HG03196 (cell line): ENCODE data around the gene TENM3.

Experiments
- ATAC-seq: cut with Tn5 transposase; IDR thresholded peaks from one replicate; pipeline ENCODE4 v1.9.1; 2021; ENCODE audit not compliant: unreplicated experiment

TENM3 gene

DNA sequence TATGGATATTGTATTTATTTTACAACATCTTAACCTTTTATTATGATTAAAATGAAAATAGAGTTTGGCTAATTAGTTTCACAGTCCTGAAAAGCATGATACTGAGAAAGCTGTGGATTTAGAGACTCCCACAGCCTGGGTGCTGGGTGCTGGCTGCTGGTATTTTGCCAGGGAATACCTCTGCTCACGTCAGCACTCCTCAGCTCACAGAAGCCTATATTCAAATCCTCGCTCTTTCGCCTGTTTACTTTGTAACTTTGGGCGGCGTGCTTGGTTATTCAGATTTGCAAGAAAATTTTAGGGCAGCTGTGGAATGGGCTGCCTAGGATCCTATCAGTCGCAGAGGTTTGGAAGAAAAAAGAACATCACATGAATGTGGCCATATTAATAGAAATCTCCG lies 412.1 kb downstream of the TENM3 start:
- ATAC-seq, result no peak

DNA sequence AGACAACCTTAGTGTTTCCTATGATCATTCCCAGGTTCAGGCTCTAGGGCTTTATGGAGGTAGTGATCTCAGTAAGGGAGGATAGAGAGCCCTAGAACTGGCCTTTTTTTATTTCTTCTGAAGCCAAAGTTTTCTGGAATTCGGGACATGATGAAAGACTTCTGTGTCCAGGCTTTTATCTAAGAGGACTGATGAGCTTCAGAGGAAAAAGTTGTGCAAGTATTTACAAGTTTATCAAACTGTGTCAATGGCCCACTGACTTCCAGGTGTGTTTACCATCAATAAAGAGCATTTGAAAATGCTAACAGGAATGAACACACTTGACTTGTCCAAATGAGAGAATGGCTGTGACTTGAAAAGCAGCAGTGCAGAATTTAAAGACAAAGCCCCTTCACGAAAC lies 419.3 kb downstream of the TENM3 start:
- no peak for ATAC-seq

DNA sequence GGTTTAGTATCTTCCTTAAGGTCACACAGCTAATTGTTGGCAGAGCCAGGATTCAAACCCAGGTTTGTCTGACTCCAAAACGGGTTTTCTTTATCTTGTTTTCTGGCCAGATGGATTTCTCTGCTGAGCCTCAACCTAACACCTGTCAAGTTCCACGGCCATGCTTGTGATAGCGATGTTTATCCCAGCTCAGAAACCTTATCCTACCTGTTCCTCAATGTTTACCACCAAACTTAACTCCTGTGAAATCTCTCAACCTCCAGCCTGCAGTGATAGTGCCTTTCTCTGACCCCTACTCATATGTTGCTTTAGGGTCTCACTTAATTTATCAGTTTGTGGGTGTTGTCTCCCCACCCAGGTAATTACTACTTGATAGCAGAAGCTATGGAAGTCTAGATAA lies 428.0 kb downstream of the TENM3 start:
- no peak for ATAC-seq

DNA sequence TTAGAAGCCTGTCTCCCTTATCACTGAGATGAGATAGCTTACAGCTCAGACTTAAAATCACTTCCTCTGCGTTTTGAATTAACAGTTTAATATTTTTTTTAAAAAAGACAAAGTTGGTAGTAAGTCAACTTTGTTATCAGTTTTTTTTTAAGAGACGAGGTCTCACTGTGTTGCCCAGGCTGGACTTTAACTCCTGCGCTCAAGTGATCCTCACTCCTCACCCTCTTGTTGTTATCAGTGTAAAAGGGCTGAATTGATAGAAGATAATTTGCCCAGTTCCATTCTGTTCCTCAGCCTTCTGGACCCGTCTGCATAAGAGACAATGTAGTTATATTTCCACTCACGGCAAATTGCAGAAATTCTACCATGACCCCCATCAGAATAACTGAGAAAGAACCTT lies 428.5 kb downstream of the TENM3 start:
- no peak for ATAC-seq

DNA sequence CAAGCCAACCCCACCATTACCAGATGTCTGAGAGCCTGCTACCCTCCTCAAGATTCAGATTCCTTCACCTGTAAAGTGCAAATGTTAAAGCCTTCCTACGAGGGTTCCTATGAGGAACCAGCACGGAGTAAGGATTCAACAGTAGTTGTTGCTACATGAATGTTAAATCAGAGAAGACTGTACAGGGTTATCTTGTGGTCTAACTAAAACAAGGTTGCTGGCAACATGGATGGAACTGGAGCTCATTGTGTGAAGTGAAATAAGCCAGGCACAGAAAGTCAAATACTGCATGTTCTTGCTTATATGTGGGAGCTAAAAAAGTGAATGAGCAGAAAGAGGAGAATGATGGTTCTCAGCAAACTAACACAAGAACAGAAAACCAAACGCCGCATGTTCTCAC lies 435.4 kb downstream of the TENM3 start:
- ATAC-seq, result no peak

DNA sequence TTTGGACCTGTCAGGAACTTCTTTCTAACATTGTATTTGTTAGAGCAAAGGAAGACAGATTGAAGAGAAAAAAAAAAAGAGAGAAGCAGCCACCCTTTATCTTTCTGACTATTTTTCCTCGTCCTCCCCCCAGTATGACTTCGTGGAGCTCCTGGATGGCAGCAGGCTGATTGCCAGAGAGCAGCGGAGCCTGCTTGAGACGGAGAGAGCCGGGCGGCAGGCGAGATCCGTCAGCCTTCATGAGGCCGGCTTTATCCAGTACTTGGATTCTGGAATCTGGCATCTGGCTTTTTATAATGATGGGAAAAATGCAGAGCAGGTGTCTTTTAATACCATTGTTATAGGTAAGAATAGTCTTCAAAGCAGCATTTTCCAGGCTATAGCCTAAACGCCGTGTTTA lies 436.3 kb downstream of the TENM3 start:
- no peak for ATAC-seq

DNA sequence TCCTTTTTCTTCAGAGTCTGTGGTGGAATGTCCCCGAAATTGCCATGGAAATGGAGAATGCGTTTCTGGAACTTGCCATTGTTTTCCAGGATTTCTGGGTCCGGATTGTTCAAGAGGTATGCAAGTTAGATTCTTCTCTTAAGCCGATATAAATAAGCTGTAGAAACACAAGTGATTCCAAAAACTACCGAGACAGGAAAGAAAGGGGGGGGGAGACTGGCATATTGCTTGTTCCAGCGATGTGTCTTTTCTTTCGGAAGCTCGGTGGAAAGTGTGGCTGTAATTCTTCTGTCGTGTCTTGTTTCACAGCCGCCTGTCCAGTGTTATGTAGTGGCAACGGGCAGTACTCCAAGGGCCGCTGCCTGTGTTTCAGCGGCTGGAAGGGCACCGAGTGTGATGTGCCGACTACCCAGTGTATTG lies 437.0 kb downstream of the TENM3 start:
- no peak for ATAC-seq

DNA sequence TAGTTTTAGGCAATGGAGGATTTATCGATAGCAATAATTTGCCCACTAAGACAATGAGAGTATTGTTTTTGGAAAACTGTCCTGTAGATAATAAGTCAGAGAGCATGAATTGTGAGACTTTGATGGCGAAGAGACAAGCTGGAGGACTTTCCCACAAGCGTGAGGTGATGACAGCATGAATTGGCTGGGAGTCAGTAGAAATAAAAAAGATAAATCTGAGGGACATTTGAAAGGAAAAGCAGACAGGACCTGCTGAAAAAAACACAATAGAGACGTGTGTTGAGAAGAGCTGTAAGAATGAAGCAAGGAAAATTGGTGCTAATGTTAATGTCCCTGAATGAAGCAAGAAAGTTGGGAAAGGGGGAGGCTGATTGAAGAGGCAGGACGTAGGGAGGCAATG lies 440.5 kb downstream of the TENM3 start:
- ATAC-seq, result no peak

DNA sequence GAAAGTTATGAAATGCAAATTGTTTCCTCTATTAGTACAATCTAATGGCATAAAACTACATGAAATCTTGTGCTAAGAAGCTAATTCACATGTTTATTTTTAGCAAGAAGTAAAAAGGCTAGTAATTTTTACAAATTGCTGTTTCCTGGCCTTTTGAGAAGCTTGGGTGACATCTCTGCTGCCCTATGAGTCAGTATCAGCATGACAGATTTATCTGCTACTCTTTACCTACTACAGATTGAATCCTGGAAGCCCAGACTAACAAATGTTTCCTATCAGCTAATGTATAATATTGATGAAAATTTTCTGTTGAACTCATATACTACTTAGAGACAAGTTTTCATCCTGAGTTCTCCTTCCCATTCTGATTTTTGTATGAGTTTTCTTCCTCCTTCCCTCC lies 441.6 kb downstream of the TENM3 start:
- no peak for ATAC-seq

DNA sequence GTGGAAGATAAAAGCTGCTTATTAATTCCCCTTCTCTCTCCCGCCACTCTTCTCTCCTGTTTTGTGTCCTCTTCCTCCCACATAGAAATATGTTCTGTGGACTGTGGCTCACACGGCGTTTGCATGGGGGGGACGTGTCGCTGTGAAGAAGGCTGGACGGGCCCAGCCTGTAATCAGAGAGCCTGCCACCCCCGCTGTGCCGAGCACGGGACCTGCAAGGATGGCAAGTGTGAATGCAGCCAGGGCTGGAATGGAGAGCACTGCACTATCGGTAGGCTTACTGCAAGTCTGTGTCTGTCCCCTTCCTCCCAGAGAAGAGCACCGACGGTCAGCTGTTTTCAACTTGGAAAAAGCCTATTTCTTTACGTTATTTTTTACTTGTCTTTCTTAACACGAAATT lies 444.9 kb downstream of the TENM3 start:
- no peak for ATAC-seq

DNA sequence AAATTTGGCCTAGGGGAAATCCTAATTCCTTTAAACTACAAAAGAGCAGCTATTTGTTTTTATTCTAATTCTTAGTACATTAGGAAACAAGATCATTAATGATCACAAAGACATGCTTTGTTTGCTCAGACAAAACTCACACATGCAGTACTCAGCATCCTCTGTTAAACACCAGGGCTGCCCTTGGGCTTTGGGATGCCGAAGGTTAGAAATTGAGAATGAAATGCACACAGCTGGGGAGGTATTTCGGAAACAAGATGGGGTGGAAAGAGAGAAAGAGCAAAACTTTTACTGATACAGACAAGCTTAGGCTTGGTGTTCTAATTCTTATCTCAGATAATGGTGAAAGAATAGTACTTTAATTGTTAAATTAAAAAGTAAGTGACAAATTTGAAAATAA lies 451.3 kb downstream of the TENM3 start:
- ATAC-seq, result no peak

DNA sequence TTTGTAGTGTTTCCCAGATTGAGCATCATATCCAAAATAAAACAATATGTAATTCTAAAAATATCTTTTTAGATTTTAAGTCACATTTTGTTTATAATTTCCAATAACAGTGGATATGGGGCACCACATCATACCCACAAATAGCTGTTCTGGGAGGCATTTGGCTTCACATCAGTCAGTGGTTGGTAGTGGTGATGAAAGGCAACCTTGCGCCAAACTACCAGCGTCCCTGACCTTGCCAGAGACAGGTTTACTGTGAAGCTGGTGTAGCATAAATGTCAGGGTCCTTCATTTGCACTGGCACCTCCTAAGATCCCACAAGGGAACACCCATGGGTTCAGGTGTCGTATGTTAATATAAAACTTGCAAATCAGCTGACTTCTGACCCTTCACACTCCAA lies 451.8 kb downstream of the TENM3 start:
- ATAC-seq, result no peak

DNA sequence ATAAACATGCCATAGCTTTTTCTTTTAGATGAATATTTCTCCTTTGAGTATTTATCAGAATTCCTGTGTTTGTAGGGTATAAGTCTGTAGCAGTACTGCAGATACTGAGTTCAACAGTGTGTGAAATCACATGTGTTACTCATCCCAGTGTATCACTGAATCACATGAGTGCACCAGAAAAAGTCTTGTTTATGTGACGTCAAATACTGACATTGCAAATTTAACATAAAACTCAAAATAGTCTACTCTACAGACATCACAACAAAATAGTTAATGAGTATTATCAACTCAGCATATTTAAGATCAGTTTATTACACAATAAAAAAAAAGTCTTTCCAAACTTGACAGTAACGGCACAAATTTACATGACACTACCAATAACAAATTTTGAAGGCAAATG lies 452.6 kb downstream of the TENM3 start:
- ATAC-seq, result no peak

DNA sequence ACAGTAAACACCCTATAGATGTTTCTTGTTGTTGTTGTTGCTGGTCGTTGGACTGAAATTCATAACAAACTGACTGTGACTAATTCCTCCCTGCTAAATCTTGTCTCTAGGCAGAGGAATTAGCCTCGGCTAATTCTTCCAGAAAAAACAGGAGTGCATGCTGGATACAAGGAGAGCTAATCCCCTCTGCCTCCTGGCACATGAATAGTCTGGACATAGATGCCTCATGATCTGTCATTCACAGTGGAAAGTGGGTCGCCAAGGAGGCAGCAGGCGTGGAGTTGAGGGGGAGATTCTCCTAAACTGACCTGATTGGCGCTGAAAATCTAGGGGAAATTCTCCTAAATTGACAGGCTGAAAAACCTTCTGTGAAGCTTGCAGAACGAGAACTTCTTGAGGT lies 453.9 kb downstream of the TENM3 start:
- ATAC-seq, result no peak

DNA sequence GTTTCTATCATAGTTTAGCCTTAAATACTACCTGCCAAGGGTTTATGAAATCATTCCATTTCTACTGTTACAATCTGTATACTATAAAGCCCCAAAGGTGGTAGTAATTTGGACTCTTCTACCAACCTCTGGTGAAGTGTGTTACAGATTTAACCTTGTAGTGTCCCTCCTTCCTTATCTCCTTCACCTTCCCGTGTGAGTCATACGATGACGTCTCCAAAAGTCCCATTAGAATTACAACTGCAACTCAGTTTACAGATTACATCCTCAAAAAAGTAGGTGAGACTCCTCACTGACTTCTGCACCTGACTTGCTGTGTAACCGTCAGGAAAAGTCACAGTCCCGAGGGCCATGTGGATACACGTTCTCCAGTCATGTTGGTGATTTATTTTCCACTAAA lies 455.0 kb downstream of the TENM3 start:
- no peak for ATAC-seq

DNA sequence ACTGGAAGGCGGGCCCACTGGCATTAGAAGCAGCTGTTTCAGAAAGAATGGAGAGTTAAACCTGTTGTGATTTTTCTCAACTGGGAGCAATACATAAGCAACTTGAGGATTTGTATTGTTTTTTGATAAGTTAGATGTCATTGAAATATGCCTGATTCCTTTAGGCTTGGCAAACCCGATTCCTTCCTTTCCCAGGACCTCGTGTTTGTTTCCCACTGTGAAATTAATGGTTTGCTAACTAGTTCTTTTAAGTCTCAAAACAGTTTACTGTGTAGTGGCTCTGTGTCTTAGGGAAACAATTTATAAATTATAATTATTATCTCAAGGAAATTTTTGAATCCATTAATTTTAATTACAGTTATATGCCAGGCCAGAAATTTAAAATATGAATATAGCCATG lies 456.0 kb downstream of the TENM3 start:
- no peak for ATAC-seq

DNA sequence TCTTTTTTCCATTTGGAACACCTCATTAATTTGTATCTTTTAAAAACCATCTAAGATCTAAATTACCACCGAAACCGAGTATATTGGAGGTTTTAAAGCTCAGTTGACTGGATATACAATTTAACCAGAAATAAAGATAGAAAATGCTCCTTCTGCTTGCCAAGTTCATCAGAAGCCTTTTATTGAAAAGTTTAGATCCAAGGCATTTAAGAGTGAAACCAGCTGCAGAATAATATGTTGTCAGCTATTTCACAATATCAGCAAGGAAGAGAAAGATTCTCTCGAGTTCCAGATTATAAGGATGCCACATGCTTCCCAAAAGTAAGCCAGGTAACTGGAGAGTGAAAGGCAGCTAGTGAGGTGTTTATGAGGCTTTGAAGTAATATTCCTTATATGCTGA lies 456.6 kb downstream of the TENM3 start:
- no peak for ATAC-seq

DNA sequence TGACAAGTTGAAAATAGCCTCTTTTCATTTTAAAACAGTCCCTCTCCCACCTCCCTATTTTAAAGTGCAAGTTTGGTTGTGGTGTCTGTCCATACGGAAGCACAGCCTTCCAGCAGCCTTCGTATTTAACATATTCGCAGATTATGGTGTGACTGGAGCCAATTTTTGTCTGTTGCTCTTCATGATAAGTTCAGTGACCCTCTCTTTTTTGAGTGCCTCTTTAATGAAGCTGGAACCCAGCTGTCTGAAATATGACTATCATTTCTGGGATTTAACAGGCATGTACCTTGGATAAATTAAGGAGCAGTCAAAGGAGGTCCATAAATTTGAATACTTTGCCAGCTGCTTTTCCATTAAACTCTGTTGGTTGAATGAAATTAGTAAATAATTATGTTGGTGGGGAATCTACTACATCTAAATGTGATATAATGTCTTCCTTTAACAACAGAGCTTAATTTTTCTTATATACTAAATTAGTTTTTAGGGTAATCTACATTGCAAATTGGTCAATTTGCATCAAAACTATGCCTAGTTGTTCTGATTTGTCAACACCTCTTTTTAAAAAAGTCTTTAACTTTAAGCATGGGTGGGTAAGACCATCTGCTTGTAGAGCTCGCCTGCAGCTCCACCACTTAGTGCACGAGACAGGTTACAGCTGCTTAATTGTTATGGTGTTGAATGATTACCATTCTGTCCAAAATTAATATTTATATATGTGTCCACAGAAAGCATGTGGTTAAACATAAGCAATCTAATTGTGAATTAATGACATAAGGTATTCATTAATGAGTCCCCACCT lies 457.4 kb downstream of the TENM3 start:
- no peak for ATAC-seq

DNA sequence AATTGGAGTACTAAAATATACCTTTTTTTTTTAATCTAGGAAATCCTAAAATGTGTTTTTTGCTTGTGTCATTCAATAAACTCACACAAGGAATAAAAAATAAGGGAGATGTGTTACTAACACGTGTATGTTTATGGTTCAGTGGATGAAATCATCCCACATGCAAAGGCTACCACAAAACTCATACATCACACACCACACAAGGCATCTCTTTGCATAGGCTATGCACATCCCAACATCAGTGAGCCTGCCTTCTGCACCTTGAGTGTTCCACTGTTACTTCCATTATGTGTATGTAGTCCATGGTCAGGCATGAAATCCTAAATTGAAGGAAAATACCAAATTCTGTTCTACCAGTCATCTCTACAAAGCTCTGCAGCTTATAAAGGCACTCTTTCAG lies 460.9 kb downstream of the TENM3 start:
- no peak for ATAC-seq

DNA sequence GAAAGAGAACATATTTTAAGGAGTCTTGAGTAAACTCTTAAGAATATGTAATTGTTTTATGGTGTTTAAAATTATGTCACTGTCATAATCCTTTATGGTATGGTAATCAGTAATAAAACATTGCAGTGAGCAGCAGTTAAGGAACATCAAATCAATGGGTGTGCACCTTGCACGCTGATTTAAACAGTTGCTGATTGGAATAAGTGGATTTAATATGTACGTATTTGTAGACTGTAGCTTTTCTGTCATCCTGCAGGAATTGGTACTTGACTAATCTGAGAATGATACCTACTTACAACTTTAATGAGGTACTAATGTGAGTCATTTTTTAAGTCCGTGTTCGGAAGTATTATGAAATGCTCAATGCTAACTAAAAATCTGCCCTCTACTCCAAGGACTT lies 461.7 kb downstream of the TENM3 start:
- ATAC-seq, result no peak

DNA sequence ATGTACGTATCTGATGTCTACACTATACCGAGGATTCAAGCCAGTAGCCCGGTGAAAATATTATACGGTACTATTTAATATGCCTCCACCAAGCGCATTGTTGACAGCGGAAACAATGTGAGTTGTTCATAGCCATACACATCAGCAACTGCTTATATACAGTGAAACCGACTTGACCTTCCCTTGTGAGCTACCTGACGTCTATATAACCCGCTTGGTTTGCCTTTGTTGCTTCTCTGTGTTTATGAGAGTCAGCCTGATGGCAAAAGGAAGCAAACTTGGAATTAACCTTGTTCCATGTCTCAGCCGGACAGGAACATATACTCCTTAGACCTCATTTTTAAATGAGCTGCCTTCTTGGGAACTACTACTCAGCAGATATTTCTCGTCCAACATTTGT lies 462.2 kb downstream of the TENM3 start:
- no peak for ATAC-seq

DNA sequence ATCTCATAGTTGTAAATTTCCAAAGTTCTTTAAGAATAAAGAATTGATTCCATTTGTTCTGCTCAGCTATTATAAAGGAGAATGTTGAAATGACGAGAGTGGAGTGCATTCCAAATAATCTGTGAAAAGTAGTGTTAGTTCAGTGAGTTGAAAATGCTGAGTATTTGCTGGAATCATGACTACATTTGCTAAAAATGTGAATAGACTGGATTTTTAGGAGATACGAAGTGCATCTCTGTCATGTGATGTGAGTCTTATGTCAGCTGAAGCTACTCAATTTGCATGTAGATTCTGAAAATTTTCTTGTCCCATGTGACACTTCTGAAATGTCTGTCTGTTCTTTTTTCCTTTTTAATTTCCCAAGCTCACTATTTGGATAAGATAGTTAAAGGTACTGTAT lies 468.0 kb downstream of the TENM3 start:
- no peak for ATAC-seq

DNA sequence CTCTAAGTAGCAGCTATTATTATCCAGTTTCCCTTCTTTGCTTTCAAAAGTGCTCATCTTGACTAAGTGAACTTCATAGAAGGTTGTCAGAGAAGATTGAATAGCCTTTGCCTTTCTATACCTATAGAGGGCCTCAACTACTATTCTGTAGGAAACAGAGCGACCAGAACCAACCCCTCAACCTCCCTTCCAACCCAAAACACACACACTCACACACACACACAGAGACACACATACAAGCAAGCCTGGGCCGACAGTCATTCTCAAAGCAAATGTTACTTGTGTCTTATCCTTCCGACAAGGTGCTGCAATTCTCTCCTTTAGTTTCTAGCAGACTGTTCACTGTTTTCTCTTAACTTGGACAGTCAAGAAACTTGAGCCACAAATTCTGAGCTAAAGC lies 472.3 kb downstream of the TENM3 start:
- no peak for ATAC-seq
